IPS-18a (cell line): ENCODE data around the gene TSC22D1.

Experiments used
- H3K27ac ChIP-seq: one replicate; pipeline ENCODE4 v1.5.1; 2013; ENCODE audit warnings: low read length
- H3K27me3 ChIP-seq: one replicate; pipeline ENCODE4 v1.6.1; 2013; ENCODE audit warnings: mild to moderate bottlenecking, low read length; ENCODE audit not compliant: control insufficient read depth, insufficient read depth
- H3K36me3 ChIP-seq: one replicate; pipeline ENCODE4 v1.6.1; 2013; ENCODE audit warnings: low read depth, low read length; ENCODE audit not compliant: control insufficient read depth
- H3K4me1 ChIP-seq: one replicate; pipeline ENCODE4 v1.6.1; 2013; ENCODE audit warnings: low read depth, low read length; ENCODE audit not compliant: control insufficient read depth
- H3K4me3 ChIP-seq: one replicate; pipeline ENCODE4 v1.5.1; 2013; ENCODE audit warnings: low read length
- H3K9ac ChIP-seq: one replicate; pipeline ENCODE4 v1.6.1; 2013; ENCODE audit warnings: mild to moderate bottlenecking, low read length, moderate library complexity
- H3K9me3 ChIP-seq: one replicate; pipeline ENCODE4 v1.6.1; 2013; ENCODE audit warnings: low read depth, low read length; ENCODE audit not compliant: control insufficient read depth

Gene TSC22D1

DNA sequence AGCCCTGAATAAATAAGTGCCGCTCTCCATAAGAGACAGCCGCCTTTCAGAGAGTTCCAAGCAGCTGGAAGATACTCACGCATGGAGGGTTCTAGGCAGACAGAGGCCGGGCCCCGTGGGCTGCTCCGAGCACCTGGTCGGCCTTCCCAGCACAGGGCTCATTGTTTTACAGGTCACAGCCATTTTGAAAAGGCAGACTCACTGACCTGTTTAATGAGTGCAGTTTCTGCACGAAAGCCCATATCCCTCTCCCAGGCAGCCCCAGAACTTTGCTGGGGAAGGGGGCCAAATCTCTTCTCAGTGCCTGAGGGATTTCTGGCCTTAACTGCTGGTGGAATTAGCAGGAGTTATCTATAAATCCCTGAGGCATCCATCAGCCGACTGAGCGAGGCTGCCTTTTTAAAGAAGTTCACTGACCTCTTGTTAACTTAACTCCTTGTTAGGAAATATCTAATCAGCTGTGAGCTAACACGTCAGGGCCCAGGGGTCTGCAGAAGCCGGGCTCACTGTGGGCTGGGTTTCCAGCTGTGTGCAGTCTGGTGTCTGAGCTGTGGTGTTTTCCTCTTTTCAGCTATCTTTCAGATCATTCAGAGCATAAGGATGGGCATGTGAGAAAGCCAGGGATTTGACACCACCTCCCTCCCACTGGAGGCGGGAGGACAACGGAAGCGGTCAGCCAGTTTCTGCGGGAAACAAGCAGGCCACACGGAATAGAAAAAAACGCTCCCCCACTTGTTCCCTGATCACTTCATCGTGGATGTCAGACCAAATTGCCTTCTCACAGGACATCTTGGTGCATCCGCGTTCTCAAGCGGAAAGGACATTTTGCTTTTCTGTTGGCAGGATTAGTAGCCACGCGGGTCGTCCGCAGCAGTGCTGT, 179.2 kb downstream of the TSC22D1 start:
- Histone ChIP-seq H3K4me3 (no peak overlapping the region), H3K36me3 (no peaks in the 10 kb centered on the region), H3K27ac (no peak overlapping the region), H3K9ac (no peak overlapping the region), H3K4me1 (peaks cover 12% of the 10 kb centered on the region), H3K27me3 (no peaks in the 10 kb centered on the region), H3K9me3 (no peaks in the 10 kb centered on the region)

DNA sequence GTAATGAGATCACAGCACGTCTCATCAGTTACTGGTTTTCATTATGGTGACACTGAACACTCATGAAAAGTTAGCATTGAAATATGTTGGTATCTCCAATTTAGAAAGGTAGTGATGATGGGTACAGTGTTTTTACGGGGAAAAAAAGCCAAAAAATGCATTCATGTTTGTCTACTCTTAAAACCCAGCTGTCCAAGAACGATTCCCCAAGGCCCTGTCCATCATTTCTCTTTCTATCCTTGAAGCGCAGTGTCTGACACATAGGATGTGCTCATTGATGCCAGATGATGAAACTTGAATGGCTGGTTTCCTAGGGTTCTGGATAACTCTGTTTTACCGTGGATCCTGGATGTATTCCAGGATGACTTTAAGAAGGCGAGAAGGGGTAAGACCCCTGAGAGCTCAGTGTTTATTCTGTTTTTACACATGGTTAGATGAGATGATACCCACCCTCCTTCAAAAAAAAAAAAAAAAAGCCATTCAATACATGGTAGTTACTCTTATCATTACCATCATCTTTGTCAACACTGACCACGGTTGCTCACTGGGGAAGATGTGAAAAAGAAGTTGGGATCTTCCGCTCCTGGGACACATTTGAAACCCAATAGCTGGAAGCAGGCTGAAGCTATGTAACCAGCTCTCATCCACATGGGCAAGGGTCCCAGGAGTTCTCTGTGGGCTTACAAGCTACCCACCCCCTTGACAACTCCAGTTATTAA, 180.0 kb downstream of the TSC22D1 start:
- H3K9me3 ChIP-seq: no peaks in the 10 kb centered on the region
- no peaks in the 10 kb centered on the region for H3K27me3 ChIP-seq
- H3K4me1 ChIP-seq: peaks cover 11% of the 10 kb centered on the region
- H3K9ac ChIP-seq: no peak overlapping the region
- H3K36me3 ChIP-seq: no peaks in the 10 kb centered on the region
- no peak overlapping the region for H3K27ac ChIP-seq
- no peak overlapping the region for H3K4me3 ChIP-seq

- Histone ChIP-seq H3K9ac (no peak overlapping the region), H3K4me1 (peaks cover 6% of the 10 kb centered on the region), H3K27ac (no peak overlapping the region), H3K36me3 (no peaks in the 10 kb centered on the region), H3K4me3 (no peak overlapping the region), H3K9me3 (no peaks in the 10 kb centered on the region), H3K27me3 (no peaks in the 10 kb centered on the region)
Observed at GRCh38 chr13:44394658-44395057, 181.5 kb downstream of the TSC22D1 start.

DNA sequence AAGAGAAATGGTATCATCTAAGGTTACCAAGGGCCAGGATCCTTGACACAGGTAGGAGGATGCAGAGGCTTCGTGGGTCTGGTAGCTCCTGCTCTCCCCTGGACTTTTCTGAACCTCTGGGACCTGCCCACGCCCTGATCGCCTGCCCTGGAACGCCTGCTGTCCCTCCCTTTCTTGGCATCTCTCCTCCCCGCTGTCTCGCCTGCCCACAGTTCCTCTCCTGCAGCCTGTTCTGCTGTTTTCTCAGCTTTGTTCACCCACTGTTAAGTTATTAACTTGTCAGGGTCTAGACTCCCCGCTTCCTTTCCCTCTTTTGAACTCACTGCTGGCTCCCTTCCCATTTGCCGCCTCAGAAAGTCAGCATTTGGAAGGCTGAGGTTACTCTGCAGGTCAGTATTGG, 182.7 kb downstream of the TSC22D1 start:
- Histone ChIP-seq H3K36me3 (no peaks in the 10 kb centered on the region), H3K27ac (no peak overlapping the region), H3K27me3 (no peaks in the 10 kb centered on the region), H3K4me1 (peaks cover 12% of the 10 kb centered on the region), H3K4me3 (no peak overlapping the region), H3K9me3 (no peaks in the 10 kb centered on the region), H3K9ac (no peak overlapping the region)

- Histone ChIP-seq H3K4me3 (no peak overlapping the region), H3K9me3 (no peaks in the 10 kb centered on the region), H3K27me3 (no peaks in the 10 kb centered on the region), H3K27ac (no peak overlapping the region), H3K9ac (no peak overlapping the region), H3K4me1 (peaks cover 6% of the 10 kb centered on the region), H3K36me3 (no peaks in the 10 kb centered on the region)
Observed at GRCh38 chr13:44389876-44390275, 186.3 kb downstream of the TSC22D1 start.

- no peak overlapping the region for H3K9ac ChIP-seq
- H3K4me1 ChIP-seq: peaks cover 6% of the 10 kb centered on the region
- H3K36me3 ChIP-seq: no peaks in the 10 kb centered on the region
- no peaks in the 10 kb centered on the region for H3K9me3 ChIP-seq
- H3K27ac ChIP-seq: no peak overlapping the region
- H3K4me3 ChIP-seq: no peak overlapping the region
- H3K27me3 ChIP-seq: no peaks in the 10 kb centered on the region
Observed at GRCh38 chr13:44389060-44389666, 187.0 kb downstream of the TSC22D1 start.

DNA sequence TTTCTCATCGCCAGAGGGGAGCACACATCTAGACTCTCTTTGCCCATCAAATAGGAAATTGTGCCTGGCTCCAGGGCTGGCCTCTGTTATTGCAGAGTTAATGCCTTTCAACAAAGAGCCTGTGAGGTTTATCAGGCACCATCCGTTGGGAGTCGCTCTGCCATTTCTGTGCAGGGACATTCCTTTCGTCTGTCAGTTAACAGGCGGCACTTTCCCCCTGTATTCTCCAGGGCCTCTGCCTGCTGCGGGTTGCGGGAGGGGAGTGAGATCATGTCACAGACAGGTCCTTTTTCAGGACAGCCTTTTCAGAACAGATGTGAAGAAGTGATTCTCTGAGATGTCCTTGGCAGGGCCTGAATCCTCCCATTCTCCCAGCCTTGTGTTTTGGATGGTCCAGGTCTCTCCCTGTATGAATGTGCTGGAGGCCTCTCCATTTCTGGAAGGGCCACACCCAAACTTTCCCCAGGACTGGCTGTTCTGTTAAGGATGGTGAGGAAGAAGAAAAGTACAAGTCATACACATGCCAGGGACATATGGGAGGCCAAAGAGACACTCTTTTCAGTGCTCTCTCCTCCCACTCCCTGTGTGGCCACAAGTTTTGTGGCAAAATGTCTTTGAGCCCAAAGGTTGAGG, 187.6 kb downstream of the TSC22D1 start:
- Histone ChIP-seq H3K36me3 (no peaks in the 10 kb centered on the region), H3K27ac (no peak overlapping the region), H3K9ac (no peak overlapping the region), H3K27me3 (no peaks in the 10 kb centered on the region), H3K9me3 (no peaks in the 10 kb centered on the region), H3K4me3 (no peak overlapping the region), H3K4me1 (peaks cover 6% of the 10 kb centered on the region)

DNA sequence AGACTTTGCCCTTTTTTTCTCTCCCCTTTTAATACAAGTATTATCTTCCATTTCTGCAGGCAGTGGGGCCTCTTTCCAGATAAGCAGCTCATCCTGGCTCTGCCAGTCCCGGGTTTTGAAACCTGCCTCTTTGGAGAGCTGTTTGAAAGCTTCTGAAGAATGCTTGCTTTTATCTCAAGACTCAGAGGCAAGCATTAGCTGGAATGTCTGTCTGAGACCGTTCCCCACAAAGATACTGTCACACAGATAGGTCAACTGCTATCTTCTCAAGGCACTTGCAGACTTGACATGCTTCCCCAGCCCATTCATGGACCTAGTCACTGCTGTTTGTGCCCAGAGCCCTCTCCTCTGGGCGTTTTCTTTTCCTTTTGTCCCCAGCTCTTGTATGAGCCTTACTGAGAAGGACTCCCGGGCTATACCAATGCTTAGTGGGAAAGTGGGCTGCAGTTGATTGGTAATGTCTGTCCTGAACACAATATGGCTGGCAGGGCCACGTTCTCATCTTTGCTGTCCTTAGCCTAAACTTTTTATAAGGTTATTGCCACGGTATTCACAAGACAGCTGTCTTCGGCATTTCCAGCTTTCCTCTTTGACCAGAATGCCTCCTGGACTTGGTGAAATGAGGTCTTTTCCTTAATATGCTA, 189.1 kb downstream of the TSC22D1 start:
- Histone ChIP-seq H3K36me3 (no peaks in the 10 kb centered on the region), H3K27me3 (no peaks in the 10 kb centered on the region), H3K9ac (no peak overlapping the region), H3K4me1 (peaks cover 6% of the 10 kb centered on the region), H3K4me3 (no peak overlapping the region), H3K27ac (no peak overlapping the region), H3K9me3 (no peaks in the 10 kb centered on the region)

GRCh38 chr13:44385847-44386246, 190.3 kb downstream of the TSC22D1 start:
- Histone ChIP-seq H3K27me3 (no peaks in the 10 kb centered on the region), H3K27ac (no peak overlapping the region), H3K4me3 (no peak overlapping the region), H3K4me1 (peaks cover 6% of the 10 kb centered on the region), H3K9ac (no peak overlapping the region), H3K36me3 (no peaks in the 10 kb centered on the region), H3K9me3 (no peaks in the 10 kb centered on the region)

DNA sequence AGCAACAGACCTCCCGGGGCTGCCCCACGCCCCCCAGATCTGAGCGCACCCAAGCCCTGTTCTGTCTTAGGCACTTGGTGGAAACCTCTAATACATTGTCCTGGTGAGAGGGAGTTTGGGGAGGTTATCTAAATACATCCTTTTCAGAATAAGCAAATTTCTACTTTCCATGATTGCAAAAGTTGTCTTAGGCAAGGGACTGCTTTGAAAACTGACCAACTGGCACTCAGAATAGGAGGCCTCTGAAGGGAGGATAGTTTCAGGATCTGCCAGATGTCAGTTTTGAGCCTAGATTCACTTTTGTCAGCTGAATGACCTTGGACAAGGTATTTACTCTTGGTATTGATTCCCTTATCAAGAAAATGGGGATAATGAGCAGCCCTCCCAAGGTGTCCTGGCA, 190.7 kb downstream of the TSC22D1 start:
- no peaks in the 10 kb centered on the region for H3K27me3 ChIP-seq
- no peak overlapping the region for H3K9ac ChIP-seq
- no peaks in the 10 kb centered on the region for H3K36me3 ChIP-seq
- no peak overlapping the region for H3K27ac ChIP-seq
- no peak overlapping the region for H3K4me3 ChIP-seq
- no peaks in the 10 kb centered on the region for H3K9me3 ChIP-seq
- H3K4me1 ChIP-seq: peaks cover 6% of the 10 kb centered on the region

DNA sequence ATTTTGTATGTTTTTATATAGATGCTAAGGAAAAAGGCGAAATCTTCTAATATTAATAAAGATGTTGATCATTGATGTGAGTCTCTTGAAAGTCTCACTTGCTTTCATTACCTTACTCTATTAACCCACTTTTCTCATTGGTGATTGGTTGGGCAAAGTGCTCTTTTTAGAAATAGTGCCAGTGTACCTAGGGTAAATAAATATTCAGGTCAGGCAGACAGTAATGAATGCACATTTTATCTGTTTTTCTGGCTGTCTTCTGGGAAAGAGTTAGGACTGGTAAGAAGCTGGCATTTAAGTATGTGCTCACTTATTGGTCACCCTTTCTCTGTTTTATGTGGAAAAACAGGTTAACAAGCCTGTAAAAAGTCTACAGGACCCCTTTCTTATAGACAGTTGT, 191.4 kb downstream of the TSC22D1 start:
- no peaks in the 10 kb centered on the region for H3K27me3 ChIP-seq
- no peak overlapping the region for H3K9ac ChIP-seq
- H3K4me1 ChIP-seq: peaks cover 6% of the 10 kb centered on the region
- H3K4me3 ChIP-seq: no peak overlapping the region
- no peaks in the 10 kb centered on the region for H3K9me3 ChIP-seq
- no peaks in the 10 kb centered on the region for H3K36me3 ChIP-seq
- H3K27ac ChIP-seq: no peak overlapping the region
